Coronary artery (tissue), 2 donors: Measurements from ENCODE around the gene GALNT18.

Source experiments
- DNase-seq: peaks from one replicate; pipeline ENCODE4 v3.0.0-alpha.2; 2017; ENCODE audit warnings: low spot score
- H3K27ac ChIP-seq, 2 donors: fragments of 200-600 bp; sonication (generic); one replicate each; pipeline ENCODE4 v1.5.1; 2016 to 2019
- H3K4me3 ChIP-seq: fragments of 200-600 bp; sonication (generic); 2 replicates; pipeline ENCODE4 v1.5.1; 2016; ENCODE audit warnings: mild to moderate bottlenecking, moderate library complexity
- CTCF ChIP-seq: fragments of 200-600 bp; sonication (generic); IDR thresholded peaks from one replicate; pipeline ENCODE4 v1.5.1; 2019; ENCODE audit warnings: antibody characterized with exemption

The GALNT18 gene

GRCh38 chr11:11504071-11504470 is 117.7 kb downstream of the GALNT18 start:
- Histone ChIP-seq H3K4me3 (no peak overlapping the region), H3K27ac (no peak overlapping the region)
- no peak for TF ChIP-seq CTCF
- DNase-seq: no peak

- peak overlapping the region; percentile 35 to 58 for H3K27ac ChIP-seq
- DNase-seq: no peak
- no peak overlapping the region for H3K4me3 ChIP-seq
- no peak for TF ChIP-seq CTCF
These were observed 119.4 kb downstream of the GALNT18 start for GRCh38 chr11:11502263-11502861.

- Histone ChIP-seq H3K27ac (peak overlapping the region; percentile 35 to 58), H3K4me3 (no peak overlapping the region)
- DNase-seq: no peak
- no peak for TF ChIP-seq CTCF
These were observed 120.1 kb downstream of the GALNT18 start for GRCh38 chr11:11501546-11502262.

GRCh38 chr11:11500744-11501487 is 120.9 kb downstream of the GALNT18 start:
- no peak for TF ChIP-seq CTCF
- Histone ChIP-seq H3K4me3 (no peak overlapping the region), H3K27ac (peak overlapping the region; percentile 35 to 58)
- DNase-seq: no peak

GRCh38 chr11:11499300-11499699 is 122.5 kb downstream of the GALNT18 start:
- no peak for TF ChIP-seq CTCF
- Histone ChIP-seq H3K4me3 (no peak overlapping the region), H3K27ac (no peak overlapping the region)
- no peak for DNase-seq

GRCh38 chr11:11498195-11498594 is 123.6 kb downstream of the GALNT18 start:
- Histone ChIP-seq H3K4me3 (no peak overlapping the region), H3K27ac (no peak overlapping the region)
- TF ChIP-seq CTCF: no peak
- DNase-seq: no peak
